ENCODE data around the gene KLHL26.

KLHL26 gene

DNA sequence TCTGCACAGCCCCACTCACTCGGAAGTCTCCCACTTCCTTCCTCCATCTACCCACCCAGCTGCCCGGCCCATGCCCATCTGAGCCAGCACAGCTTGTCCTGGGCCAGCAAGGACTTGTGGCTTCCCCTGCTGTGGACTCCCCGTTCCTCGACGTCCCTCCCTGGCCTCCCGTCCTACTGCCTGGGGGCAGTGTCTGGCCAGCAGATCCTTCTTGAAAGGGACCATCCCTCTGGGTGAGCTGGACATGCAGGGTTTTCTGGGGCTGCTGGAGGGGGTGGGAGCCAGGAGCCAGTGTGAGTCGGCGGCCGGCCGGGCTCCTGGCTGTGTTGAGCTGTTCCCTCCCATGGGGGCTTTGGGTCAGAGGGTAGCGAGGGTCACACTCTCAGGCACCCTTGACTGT, 73.4 kb downstream of the KLHL26 start:
- no peaks in the 10 kb centered on the region for H3K9me3 Mint-ChIP-seq
- no peaks in the 10 kb centered on the region for H3K27me3 Mint-ChIP-seq
- peaks cover 16 to 22% of the 10 kb centered on the region in 2 donors for H3K4me1 Mint-ChIP-seq (ENCODE audit: low read depth in 2 of 2)

DNA sequence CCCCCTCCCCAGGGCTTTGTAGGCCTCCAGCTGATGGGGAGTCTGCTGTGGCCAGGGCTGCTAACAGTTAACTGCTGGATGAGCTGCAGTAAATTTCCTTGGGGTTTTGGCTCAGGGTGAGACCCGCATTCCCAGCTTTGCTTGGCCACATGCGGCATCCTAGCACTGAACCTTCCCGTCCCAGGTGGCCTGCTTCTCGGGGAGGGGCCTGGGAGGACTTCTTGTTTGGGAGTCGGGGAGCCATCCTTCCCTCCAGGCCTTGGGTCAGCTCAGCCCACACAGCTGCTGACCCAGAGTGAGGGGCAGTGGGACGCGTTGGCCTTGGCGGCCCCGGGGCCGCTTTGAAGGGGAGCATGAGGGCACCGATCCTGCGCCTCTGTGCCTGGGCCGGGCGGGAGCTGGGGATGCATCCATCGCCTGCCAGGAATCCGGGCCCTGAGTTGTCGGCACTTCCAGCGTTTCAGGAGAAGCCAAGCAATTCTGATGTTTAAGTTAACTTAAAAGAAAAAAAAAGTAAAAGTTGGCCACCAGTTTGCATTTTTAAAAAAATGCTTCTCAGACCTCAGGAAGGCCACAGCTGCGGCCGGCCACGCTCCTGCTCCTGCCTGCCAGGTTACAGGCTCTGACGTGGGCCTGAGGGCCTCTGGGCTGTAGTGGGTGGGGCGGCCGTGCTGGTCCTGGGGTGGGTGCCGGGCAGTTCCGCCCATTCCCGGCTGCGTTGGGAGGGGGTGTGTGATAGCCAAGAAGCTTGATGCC, 74.3 kb downstream of the KLHL26 start:
- Mint-ChIP-seq H3K9me3 (no peaks in the 10 kb centered on the region), H3K27ac (no peak overlapping the region), H3K36me3 (ENCODE audit: insufficient read depth) (peaks cover 3% of the 10 kb centered on the region), H3K27me3 (no peaks in the 10 kb centered on the region), H3K4me1 (ENCODE audit: low read depth in 2 of 2) (peaks cover 21 to 24% of the 10 kb centered on the region in 2 donors), H3K4me3 (no peak overlapping the region)
- no peak for DNase-seq
- no peak for ATAC-seq (replicated peaks)

More for the DNA sequence above, 73.4 kb downstream of the KLHL26 start:
- Mint-ChIP-seq H3K4me3 (no peak overlapping the region), H3K27ac (peak overlapping the region in 1 of 2 donors; percentile 46), H3K36me3 (ENCODE audit: insufficient read depth) (peaks cover 3% of the 10 kb centered on the region)
- ATAC-seq (replicated peaks) (no peak), DNase-seq (no peak)

DNA sequence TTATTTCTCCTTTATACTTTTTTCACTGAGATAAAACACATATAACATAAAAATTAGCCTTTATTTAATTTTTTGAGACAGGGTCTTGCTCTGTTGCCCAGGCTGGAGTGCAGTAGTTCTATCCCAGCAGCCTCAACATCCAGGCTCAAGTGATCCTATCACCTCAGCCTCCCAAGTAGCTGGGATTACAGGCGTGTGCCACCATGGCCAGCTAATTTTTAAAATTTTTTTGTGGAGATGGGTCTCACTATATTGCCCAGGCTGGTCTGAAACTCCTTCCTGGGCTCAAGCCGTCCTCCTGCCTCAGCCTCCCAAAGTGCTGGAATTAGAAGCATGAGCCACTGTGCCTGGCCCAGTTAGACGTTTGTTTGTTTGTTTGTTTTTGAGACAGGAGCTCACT, 75.1 kb downstream of the KLHL26 start:
- ATAC-seq (replicated peaks) (no peak), DNase-seq (no peak)
- H3K27me3 Mint-ChIP-seq: no peaks in the 10 kb centered on the region
- peaks cover 3% of the 10 kb centered on the region for H3K36me3 Mint-ChIP-seq (ENCODE audit: insufficient read depth)
- peaks cover 26% of the 10 kb centered on the region in 2 donors for H3K4me1 Mint-ChIP-seq (ENCODE audit: low read depth in 2 of 2)
- no peaks in the 10 kb centered on the region for H3K9me3 Mint-ChIP-seq
- no peak overlapping the region for H3K4me3 Mint-ChIP-seq
- H3K27ac Mint-ChIP-seq: no peak overlapping the region

DNA sequence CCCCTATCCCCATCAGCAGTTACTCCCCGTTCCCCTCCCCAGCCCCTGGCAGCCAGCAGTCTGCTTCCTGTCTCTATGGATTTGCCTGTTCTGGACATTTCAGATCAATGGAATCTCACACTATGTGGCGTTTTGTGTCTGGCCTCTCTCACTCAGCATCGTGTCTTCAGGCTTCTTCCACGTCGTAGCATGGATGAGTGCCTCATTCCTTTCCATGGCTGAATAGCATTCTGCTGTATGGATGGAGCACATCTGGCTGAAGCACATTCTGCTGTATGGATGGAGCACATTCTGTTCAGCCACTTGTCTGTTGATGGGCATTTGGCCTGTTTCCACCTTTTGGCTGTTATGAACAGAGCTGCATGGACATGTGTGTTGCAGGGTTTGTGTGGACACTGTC, 76.2 kb downstream of the KLHL26 start:
- Mint-ChIP-seq H3K27ac (no peak overlapping the region), H3K9me3 (no peaks in the 10 kb centered on the region), H3K4me1 (ENCODE audit: low read depth in 2 of 2) (peaks cover 28 to 29% of the 10 kb centered on the region in 2 donors), H3K36me3 (ENCODE audit: insufficient read depth) (peaks cover 3% of the 10 kb centered on the region), H3K4me3 (no peak overlapping the region), H3K27me3 (no peaks in the 10 kb centered on the region)
- no peak for ATAC-seq (replicated peaks)
- DNase-seq: no peak

DNA sequence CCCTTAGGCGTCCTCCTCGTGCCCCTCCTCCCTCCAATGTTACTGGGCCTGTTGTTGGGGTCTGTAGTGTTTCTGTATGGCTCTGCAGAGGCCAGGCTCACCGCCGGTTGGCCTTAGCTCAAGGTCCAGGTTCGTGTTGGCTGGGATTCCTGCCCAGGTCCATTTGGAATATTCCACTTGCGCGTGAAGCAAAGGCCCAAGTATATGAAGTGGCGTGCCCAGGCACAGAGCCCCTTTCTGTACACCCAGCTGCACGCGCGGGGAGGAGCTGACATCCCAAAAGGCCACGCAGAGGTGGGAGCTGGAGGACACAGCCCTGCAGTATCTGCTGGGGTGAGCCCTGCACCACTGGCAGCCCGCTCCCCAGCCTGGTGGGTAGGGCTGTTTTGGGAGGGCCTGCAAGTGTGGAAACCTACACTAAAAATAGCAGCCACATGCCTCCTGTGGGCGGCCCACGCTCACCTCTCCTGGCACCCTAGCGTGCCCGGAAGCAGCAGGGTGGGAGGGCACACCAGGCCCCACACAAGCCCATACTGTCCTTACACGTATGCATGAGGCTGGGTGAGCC, 76.8 kb downstream of the KLHL26 start:
- Mint-ChIP-seq H3K36me3 (ENCODE audit: insufficient read depth) (peaks cover 6% of the 10 kb centered on the region), H3K4me1 (ENCODE audit: low read depth in 2 of 2) (peaks cover 26 to 30% of the 10 kb centered on the region in 2 donors), H3K4me3 (peak overlapping the region in 1 of 2 donors; percentile 45), H3K27me3 (no peaks in the 10 kb centered on the region), H3K9me3 (no peaks in the 10 kb centered on the region), H3K27ac (peak overlapping the region in 1 of 2 donors; percentile 65)
- ATAC-seq (replicated peaks): peak; percentile 56
- DNase-seq: no peak

DNA sequence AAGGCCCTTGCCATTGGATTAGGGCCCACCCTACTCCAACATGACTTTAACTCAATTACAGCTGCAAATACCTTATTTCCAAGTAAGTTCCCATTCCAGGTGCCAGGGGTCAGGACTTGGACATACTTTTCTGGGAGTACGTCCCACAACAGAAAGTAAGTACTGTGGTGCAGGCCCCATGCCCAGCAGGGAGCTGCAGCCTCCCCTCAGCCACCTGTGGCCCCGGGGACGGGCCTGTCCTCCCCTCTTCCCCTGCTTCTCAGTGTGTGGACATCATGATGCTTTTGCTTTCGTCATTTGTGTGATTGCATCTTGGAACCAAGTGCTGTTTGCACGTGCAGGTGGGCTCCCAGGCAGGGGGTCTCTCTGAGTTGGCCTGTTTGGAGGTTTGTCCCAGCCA, 78.6 kb downstream of the KLHL26 start:
- Mint-ChIP-seq H3K27me3 (no peaks in the 10 kb centered on the region), H3K4me3 (no peak overlapping the region), H3K36me3 (ENCODE audit: insufficient read depth) (peaks cover 2% of the 10 kb centered on the region), H3K9me3 (no peaks in the 10 kb centered on the region), H3K27ac (peak overlapping the region in 1 of 2 donors; percentile 35), H3K4me1 (ENCODE audit: low read depth in 2 of 2) (peaks cover 21 to 30% of the 10 kb centered on the region in 2 donors)
- ATAC-seq (replicated peaks): no peak
- DNase-seq: no peak

DNA sequence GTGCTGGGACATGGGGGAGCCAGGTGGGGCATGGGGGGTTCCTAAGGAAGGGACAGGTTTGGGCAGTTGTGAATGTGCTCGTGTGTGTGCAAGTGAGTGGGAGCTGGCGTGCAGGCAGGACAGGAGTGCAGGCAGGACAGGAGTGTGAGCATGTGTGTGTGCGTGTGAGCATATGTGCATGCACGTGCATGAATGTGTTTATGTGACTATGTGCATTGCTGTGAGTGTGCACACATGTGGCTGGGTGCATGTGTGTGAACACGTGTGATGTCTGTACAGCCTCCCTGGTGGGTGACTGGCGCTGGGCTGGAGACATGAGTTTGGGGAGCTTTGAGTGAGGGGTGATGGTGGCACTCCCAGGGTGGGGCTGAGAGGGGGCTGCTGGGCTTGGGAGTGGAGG, 80.0 kb downstream of the KLHL26 start:
- no peaks in the 10 kb centered on the region for H3K9me3 Mint-ChIP-seq
- H3K4me1 Mint-ChIP-seq (ENCODE audit: low read depth in 2 of 2): peaks cover 22 to 30% of the 10 kb centered on the region in 2 donors
- peaks cover 2% of the 10 kb centered on the region for H3K36me3 Mint-ChIP-seq (ENCODE audit: insufficient read depth)
- no peak overlapping the region for H3K4me3 Mint-ChIP-seq
- H3K27ac Mint-ChIP-seq: peak overlapping the region; percentile 22 to 70
- H3K27me3 Mint-ChIP-seq: no peaks in the 10 kb centered on the region
- no peak for DNase-seq
- no peak for ATAC-seq (replicated peaks)

DNA sequence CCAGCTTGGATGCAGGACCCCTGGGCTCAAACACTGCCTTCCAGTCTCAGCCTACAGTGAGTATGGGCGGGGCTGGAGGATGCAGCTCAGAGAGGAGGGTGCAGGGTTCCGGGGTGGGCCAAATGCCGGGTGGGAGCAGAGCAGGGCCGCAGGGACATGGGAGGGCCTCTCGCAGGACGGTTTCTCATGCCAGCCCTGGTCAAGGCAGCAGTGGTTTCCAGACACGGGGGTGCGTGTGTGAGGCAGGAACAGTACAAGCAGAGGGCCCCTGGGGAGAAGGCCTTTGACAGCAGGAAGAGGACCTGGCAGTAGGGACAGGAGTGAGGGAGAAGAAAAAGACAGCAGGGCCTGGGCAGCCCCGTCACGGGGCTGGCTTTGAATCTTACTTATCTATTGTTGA, 80.8 kb downstream of the KLHL26 start:
- Mint-ChIP-seq H3K27me3 (no peaks in the 10 kb centered on the region), H3K27ac (peak overlapping the region; percentile 19 to 22), H3K4me1 (ENCODE audit: low read depth in 2 of 2) (peaks cover 25 to 30% of the 10 kb centered on the region in 2 donors), H3K36me3 (ENCODE audit: insufficient read depth) (peaks cover 2% of the 10 kb centered on the region), H3K9me3 (no peaks in the 10 kb centered on the region), H3K4me3 (no peak overlapping the region)
- DNase-seq (no peak), ATAC-seq (replicated peaks) (no peak)

DNA sequence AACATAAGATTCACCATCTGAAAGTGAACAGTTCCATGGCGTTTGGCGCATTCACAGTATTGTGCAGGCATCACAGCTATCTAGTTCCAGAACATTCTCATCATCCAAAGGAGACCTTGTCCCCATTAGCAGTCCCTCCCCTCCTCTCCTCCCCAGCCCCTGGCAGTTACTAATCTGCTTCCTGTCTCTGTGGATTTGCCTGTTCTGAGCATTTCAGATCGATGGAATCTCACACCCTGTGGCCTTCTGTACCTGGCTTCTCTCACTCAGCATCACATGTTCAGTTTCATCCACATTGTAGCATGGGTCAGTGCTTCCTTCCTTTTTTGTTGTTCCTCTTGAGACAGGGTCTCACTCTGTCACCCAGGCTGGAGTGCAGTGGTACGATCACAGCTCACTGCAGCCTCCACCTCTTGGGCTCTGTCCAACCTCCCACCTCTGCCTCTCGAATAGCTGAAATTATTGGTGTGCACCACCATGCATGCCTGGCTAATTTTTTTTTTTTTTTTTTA, 81.2 kb downstream of the KLHL26 start:
- H3K27me3 Mint-ChIP-seq: no peaks in the 10 kb centered on the region
- no peaks in the 10 kb centered on the region for H3K9me3 Mint-ChIP-seq
- peaks cover 2% of the 10 kb centered on the region for H3K36me3 Mint-ChIP-seq (ENCODE audit: insufficient read depth)
- no peak overlapping the region for H3K4me3 Mint-ChIP-seq
- no peak for ATAC-seq (replicated peaks)
- peaks cover 23 to 27% of the 10 kb centered on the region in 2 donors for H3K4me1 Mint-ChIP-seq (ENCODE audit: low read depth in 2 of 2)
- no peak for DNase-seq
- H3K27ac Mint-ChIP-seq: peak overlapping the region in 1 of 2 donors; percentile 19

DNA sequence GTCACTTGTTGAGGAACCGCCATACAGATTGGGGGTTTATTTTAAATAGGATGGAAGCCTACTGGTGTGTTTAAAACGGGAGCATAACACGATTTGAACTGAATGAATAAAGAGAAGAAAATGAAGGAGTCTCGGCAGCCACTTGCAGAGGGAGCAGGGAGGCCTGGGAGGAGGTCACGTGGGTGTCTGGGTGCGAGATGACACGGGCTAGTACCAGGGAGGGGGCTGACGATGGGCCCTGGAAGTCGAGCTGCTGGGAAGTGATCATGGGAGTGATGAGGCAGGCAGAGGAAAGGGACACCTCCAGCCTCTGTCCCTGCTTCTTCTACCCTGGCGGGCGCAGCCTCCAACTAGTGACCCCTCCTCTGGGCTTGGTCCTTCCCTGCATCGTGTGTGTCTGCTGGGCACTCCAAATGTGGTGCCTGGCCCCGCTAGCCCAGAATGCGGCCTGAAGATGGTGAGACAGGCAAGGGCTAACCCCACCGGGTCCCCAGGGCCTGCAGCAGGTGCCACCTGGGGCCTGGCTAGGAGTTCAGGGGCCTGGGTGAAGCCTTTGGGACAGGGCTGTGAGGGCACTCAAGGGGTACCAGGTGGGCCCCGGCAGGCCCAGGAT, 82.1 kb downstream of the KLHL26 start:
- peak overlapping the region in 1 of 2 donors; percentile 19 for H3K27ac Mint-ChIP-seq
- H3K4me3 Mint-ChIP-seq: no peak overlapping the region
- ATAC-seq (replicated peaks) (no peak), DNase-seq (no peak)
- peaks cover 2% of the 10 kb centered on the region for H3K36me3 Mint-ChIP-seq (ENCODE audit: insufficient read depth)
- H3K9me3 Mint-ChIP-seq: no peaks in the 10 kb centered on the region
- no peaks in the 10 kb centered on the region for H3K27me3 Mint-ChIP-seq
- peaks cover 24 to 25% of the 10 kb centered on the region in 2 donors for H3K4me1 Mint-ChIP-seq (ENCODE audit: low read depth in 2 of 2)

DNA sequence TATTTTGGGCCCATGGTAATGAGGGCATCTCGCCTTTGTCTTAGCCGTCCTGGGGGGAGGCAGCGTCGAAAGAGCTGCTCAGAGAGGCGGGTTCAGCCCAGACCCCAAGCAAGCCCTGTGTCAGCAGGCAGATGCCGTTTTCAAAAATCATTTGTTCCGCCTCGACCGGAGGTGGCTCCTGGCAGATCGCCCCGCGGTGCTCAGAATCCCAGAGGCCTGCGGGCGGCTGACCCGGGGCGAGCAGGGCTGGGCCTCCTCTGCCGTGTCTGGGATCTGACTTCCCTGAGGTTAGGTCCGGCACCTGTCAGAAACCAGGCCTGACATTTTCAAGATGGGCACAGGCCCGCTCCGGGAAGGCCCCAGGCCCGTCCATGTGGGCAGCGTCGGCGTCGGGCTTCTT, 82.7 kb downstream of the KLHL26 start:
- DNase-seq: no peak
- Mint-ChIP-seq H3K4me3 (no peak overlapping the region), H3K36me3 (ENCODE audit: insufficient read depth) (peaks cover 2% of the 10 kb centered on the region), H3K4me1 (ENCODE audit: low read depth in 2 of 2) (peaks cover 26 to 28% of the 10 kb centered on the region in 2 donors), H3K27ac (no peak overlapping the region), H3K27me3 (no peaks in the 10 kb centered on the region), H3K9me3 (no peaks in the 10 kb centered on the region)
- no peak for ATAC-seq (replicated peaks)
